Panc1 (cell line): ENCODE results near the gene AMPD1.

Experiments used
- SIN3A ChIP-seq: IDR thresholded peaks from 2 replicates; pipeline ENCODE4 v1.6.1; 2012; ENCODE audit warnings: low read depth, mild to moderate bottlenecking, low read length, moderate library complexity, borderline replicate concordance; ENCODE audit not compliant: insufficient read depth
- TF ChIP-seq, protein P1 (sequence below): fragments of 450-650 bp; IDR thresholded peaks from 2 replicates; pipeline ENCODE4 v1.5.1; 2017; ENCODE audit warnings: mild to moderate bottlenecking
- TF ChIP-seq, protein P2 (sequence below), 2 experiments: IDR thresholded peaks; 2 replicates each; pipeline ENCODE4 v1.6.1; 2011 to 2012; ENCODE audit warnings: low read depth in 2 of 2, control low read depth in 1 of 2, low read length in 1 of 2, mild to moderate bottlenecking in 1 of 2, moderate library complexity in 1 of 2; ENCODE audit not compliant: insufficient read depth in 1 of 2

DNA sequence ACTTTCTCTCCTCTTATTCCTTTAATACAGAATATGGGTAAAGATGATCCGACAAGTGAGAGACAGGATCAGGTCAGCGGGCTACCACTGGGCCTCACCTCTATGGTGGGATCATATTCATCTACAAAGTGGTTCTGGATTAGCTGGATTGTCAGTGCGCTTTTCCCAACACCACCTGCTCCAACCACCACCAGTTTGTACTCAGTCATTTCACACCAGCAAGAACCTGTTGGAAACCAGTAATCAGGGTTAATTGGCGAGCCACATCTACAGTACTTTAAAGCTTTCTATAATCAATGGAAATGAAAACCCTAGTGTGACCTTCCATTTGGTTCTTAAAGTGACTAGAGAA lies 20.6 kb upstream of the AMPD1 start:
- TF ChIP-seq, protein P1, sequence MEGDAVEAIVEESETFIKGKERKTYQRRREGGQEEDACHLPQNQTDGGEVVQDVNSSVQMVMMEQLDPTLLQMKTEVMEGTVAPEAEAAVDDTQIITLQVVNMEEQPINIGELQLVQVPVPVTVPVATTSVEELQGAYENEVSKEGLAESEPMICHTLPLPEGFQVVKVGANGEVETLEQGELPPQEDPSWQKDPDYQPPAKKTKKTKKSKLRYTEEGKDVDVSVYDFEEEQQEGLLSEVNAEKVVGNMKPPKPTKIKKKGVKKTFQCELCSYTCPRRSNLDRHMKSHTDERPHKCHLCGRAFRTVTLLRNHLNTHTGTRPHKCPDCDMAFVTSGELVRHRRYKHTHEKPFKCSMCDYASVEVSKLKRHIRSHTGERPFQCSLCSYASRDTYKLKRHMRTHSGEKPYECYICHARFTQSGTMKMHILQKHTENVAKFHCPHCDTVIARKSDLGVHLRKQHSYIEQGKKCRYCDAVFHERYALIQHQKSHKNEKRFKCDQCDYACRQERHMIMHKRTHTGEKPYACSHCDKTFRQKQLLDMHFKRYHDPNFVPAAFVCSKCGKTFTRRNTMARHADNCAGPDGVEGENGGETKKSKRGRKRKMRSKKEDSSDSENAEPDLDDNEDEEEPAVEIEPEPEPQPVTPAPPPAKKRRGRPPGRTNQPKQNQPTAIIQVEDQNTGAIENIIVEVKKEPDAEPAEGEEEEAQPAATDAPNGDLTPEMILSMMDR = no peak
- TF ChIP-seq, protein P2, sequence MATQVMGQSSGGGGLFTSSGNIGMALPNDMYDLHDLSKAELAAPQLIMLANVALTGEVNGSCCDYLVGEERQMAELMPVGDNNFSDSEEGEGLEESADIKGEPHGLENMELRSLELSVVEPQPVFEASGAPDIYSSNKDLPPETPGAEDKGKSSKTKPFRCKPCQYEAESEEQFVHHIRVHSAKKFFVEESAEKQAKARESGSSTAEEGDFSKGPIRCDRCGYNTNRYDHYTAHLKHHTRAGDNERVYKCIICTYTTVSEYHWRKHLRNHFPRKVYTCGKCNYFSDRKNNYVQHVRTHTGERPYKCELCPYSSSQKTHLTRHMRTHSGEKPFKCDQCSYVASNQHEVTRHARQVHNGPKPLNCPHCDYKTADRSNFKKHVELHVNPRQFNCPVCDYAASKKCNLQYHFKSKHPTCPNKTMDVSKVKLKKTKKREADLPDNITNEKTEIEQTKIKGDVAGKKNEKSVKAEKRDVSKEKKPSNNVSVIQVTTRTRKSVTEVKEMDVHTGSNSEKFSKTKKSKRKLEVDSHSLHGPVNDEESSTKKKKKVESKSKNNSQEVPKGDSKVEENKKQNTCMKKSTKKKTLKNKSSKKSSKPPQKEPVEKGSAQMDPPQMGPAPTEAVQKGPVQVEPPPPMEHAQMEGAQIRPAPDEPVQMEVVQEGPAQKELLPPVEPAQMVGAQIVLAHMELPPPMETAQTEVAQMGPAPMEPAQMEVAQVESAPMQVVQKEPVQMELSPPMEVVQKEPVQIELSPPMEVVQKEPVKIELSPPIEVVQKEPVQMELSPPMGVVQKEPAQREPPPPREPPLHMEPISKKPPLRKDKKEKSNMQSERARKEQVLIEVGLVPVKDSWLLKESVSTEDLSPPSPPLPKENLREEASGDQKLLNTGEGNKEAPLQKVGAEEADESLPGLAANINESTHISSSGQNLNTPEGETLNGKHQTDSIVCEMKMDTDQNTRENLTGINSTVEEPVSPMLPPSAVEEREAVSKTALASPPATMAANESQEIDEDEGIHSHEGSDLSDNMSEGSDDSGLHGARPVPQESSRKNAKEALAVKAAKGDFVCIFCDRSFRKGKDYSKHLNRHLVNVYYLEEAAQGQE (IDR thresholded peaks at IDR 0.05; ENCODE audit: insufficient read depth in 1 of 2, low read depth in 2 of 2, low read length in 1 of 2) = no peak
- TF ChIP-seq SIN3A = no peak
